ENCODE data around the gene CSNK1E. TPM values are rescaled to one million over a fixed set of nuclear protein-coding genes. Genes with fewer than 3 reads are reported as not detected.
"Not testable (repeated sequence)": the region's sequence is repeated elsewhere in the genome, so short reads cannot be mapped to it uniquely, and the experiment has no call there.

The CSNK1E gene
- total and polyA plus RNA-seq, 9 donors: 68.8 to 136 (median 112) TPM

GRCh38 chr22:38353142-38353629 is 36.0 kb upstream of the CSNK1E start:
- Histone ChIP-seq H3K36me3 (ENCODE audit: control insufficient read depth, insufficient read depth, low read length) (peaks cover 3% of the 10 kb centered on the region), H3K9me3 (replicated peaks; ENCODE audit: control insufficient read depth, low read depth, low read length) (no peaks in the 10 kb centered on the region), H3K4me1 (ENCODE audit: control insufficient read depth, insufficient read depth, low read length) (peaks cover 10% of the 10 kb centered on the region), H3K27ac (ENCODE audit: low read length) (no peak overlapping the region), H3K27me3 (ENCODE audit: control insufficient read depth, insufficient read depth, low read length) (no peaks in the 10 kb centered on the region), H3K4me3 (ENCODE audit: low read length) (no peak overlapping the region)
- DNase-seq: peak; percentile 54
- 21% methylated on average over 30 of the region's 33 CpGs for WGBS (ENCODE audit: insufficient coverage)

GRCh38 chr22:38352436-38352835 is 35.2 kb upstream of the CSNK1E start:
- WGBS (ENCODE audit: insufficient coverage): 83% methylated on average over 3 of the region's 4 CpGs
- no peak for DNase-seq
- Histone ChIP-seq H3K4me3 (ENCODE audit: low read length) (no peak overlapping the region), H3K27ac (ENCODE audit: low read length) (no peak overlapping the region), H3K9me3 (replicated peaks; ENCODE audit: control insufficient read depth, low read depth, low read length) (no peaks in the 10 kb centered on the region), H3K4me1 (ENCODE audit: control insufficient read depth, insufficient read depth, low read length) (peaks cover 17% of the 10 kb centered on the region), H3K36me3 (ENCODE audit: control insufficient read depth, insufficient read depth, low read length) (peaks cover 3% of the 10 kb centered on the region), H3K27me3 (ENCODE audit: control insufficient read depth, insufficient read depth, low read length) (no peaks in the 10 kb centered on the region)

GRCh38 chr22:38350444-38351359 is 33.5 kb upstream of the CSNK1E start:
- no peaks in the 10 kb centered on the region for H3K27me3 ChIP-seq (ENCODE audit: control insufficient read depth, insufficient read depth, low read length)
- peaks cover 26% of the 10 kb centered on the region for H3K4me1 ChIP-seq (ENCODE audit: control insufficient read depth, insufficient read depth, low read length)
- no peak overlapping the region for H3K27ac ChIP-seq (ENCODE audit: low read length)
- H3K36me3 ChIP-seq (ENCODE audit: control insufficient read depth, insufficient read depth, low read length): peaks cover 3% of the 10 kb centered on the region
- no peak overlapping the region for H3K4me3 ChIP-seq (ENCODE audit: low read length)
- 64% methylated on average over 6 of the region's 9 CpGs for WGBS (ENCODE audit: insufficient coverage)
- no peak for DNase-seq
- no peaks in the 10 kb centered on the region for H3K9me3 ChIP-seq (replicated peaks; ENCODE audit: control insufficient read depth, low read depth, low read length)

GRCh38 chr22:38348751-38349496 is 31.7 kb upstream of the CSNK1E start:
- Histone ChIP-seq H3K4me3 (ENCODE audit: low read length) (no peak overlapping the region), H3K36me3 (ENCODE audit: control insufficient read depth, insufficient read depth, low read length) (peaks cover 3% of the 10 kb centered on the region), H3K4me1 (ENCODE audit: control insufficient read depth, insufficient read depth, low read length) (peaks cover 26% of the 10 kb centered on the region), H3K27me3 (ENCODE audit: control insufficient read depth, insufficient read depth, low read length) (no peaks in the 10 kb centered on the region), H3K9me3 (replicated peaks; ENCODE audit: control insufficient read depth, low read depth, low read length) (no peaks in the 10 kb centered on the region), H3K27ac (ENCODE audit: low read length) (no peak overlapping the region)
- DNase-seq: no peak
- WGBS (ENCODE audit: insufficient coverage): 71% methylated on average over 9 of the region's 14 CpGs

- H3K4me3 ChIP-seq (ENCODE audit: low read length): no peak overlapping the region
- H3K36me3 ChIP-seq (ENCODE audit: control insufficient read depth, insufficient read depth, low read length): peaks cover 3% of the 10 kb centered on the region
- peak overlapping the region; percentile 42 for H3K27ac ChIP-seq (ENCODE audit: low read length)
- peak; percentile 36 for DNase-seq
- H3K27me3 ChIP-seq (ENCODE audit: control insufficient read depth, insufficient read depth, low read length): no peaks in the 10 kb centered on the region
- no peaks in the 10 kb centered on the region for H3K9me3 ChIP-seq (replicated peaks; ENCODE audit: control insufficient read depth, low read depth, low read length)
- 71% methylated on average over 12 of the region's 14 CpGs for WGBS (ENCODE audit: insufficient coverage)
- peaks cover 26% of the 10 kb centered on the region for H3K4me1 ChIP-seq (ENCODE audit: control insufficient read depth, insufficient read depth, low read length)
Observed at GRCh38 chr22:38347944-38348750, 30.9 kb upstream of the CSNK1E start.

GRCh38 chr22:38347181-38347943 is 30.1 kb upstream of the CSNK1E start:
- H3K9me3 ChIP-seq (replicated peaks; ENCODE audit: control insufficient read depth, low read depth, low read length): no peaks in the 10 kb centered on the region
- peak; percentile 30 for DNase-seq
- H3K27me3 ChIP-seq (ENCODE audit: control insufficient read depth, insufficient read depth, low read length): no peaks in the 10 kb centered on the region
- H3K4me1 ChIP-seq (ENCODE audit: control insufficient read depth, insufficient read depth, low read length): peaks cover 24% of the 10 kb centered on the region
- peaks cover 3% of the 10 kb centered on the region for H3K36me3 ChIP-seq (ENCODE audit: control insufficient read depth, insufficient read depth, low read length)
- WGBS (ENCODE audit: insufficient coverage): 39% methylated on average over 12 of the region's 15 CpGs
- H3K4me3 ChIP-seq (ENCODE audit: low read length): no peak overlapping the region
- peak overlapping the region; percentile 42 for H3K27ac ChIP-seq (ENCODE audit: low read length)

GRCh38 chr22:38346506-38346905 is 29.3 kb upstream of the CSNK1E start:
- H3K27ac ChIP-seq (ENCODE audit: low read length): no peak overlapping the region
- 73% methylated on average over 12 of the region's 14 CpGs for WGBS (ENCODE audit: insufficient coverage)
- peaks cover 24% of the 10 kb centered on the region for H3K4me1 ChIP-seq (ENCODE audit: control insufficient read depth, insufficient read depth, low read length)
- peaks cover 3% of the 10 kb centered on the region for H3K36me3 ChIP-seq (ENCODE audit: control insufficient read depth, insufficient read depth, low read length)
- no peak overlapping the region for H3K4me3 ChIP-seq (ENCODE audit: low read length)
- H3K27me3 ChIP-seq (ENCODE audit: control insufficient read depth, insufficient read depth, low read length): no peaks in the 10 kb centered on the region
- DNase-seq: no peak
- no peaks in the 10 kb centered on the region for H3K9me3 ChIP-seq (replicated peaks; ENCODE audit: control insufficient read depth, low read depth, low read length)

GRCh38 chr22:38345782-38346181 is 28.5 kb upstream of the CSNK1E start:
- no peak overlapping the region for H3K4me3 ChIP-seq (ENCODE audit: low read length)
- H3K27ac ChIP-seq (ENCODE audit: low read length): no peak overlapping the region
- no peaks in the 10 kb centered on the region for H3K9me3 ChIP-seq (replicated peaks; ENCODE audit: control insufficient read depth, low read depth, low read length)
- no peak for DNase-seq
- peaks cover 3% of the 10 kb centered on the region for H3K36me3 ChIP-seq (ENCODE audit: control insufficient read depth, insufficient read depth, low read length)
- no peaks in the 10 kb centered on the region for H3K27me3 ChIP-seq (ENCODE audit: control insufficient read depth, insufficient read depth, low read length)
- peaks cover 24% of the 10 kb centered on the region for H3K4me1 ChIP-seq (ENCODE audit: control insufficient read depth, insufficient read depth, low read length)
- 100% methylated on average over 4 of the region's 6 CpGs for WGBS (ENCODE audit: insufficient coverage)

- H3K4me3 ChIP-seq (ENCODE audit: low read length); H3K4me1 ChIP-seq (ENCODE audit: control insufficient read depth, insufficient read depth, low read length); H3K27ac ChIP-seq (ENCODE audit: low read length); H3K9me3 ChIP-seq (replicated peaks; ENCODE audit: control insufficient read depth, low read depth, low read length); H3K36me3 ChIP-seq (ENCODE audit: control insufficient read depth, insufficient read depth, low read length); H3K27me3 ChIP-seq (ENCODE audit: control insufficient read depth, insufficient read depth, low read length); DNase-seq: not testable (repeated sequence)
- 94% methylated on average over 2 of the region's 6 CpGs for WGBS (ENCODE audit: insufficient coverage)
Observed at GRCh38 chr22:38339893-38340292, 22.7 kb upstream of the CSNK1E start.

All from muscle of leg (tissue), 11 donors.